Measurements from ENCODE around the gene CASP2. TPM values are rescaled to one million over a fixed set of nuclear protein-coding genes. Genes with fewer than 3 reads are reported as not detected.

CASP2 gene
- total and polyA plus RNA-seq, 2 of the 13 experiments (the other 11 are each of a cell fraction or from before 2014, with no cell fraction given) = 10.2 to 13.7 TPM

DNA sequence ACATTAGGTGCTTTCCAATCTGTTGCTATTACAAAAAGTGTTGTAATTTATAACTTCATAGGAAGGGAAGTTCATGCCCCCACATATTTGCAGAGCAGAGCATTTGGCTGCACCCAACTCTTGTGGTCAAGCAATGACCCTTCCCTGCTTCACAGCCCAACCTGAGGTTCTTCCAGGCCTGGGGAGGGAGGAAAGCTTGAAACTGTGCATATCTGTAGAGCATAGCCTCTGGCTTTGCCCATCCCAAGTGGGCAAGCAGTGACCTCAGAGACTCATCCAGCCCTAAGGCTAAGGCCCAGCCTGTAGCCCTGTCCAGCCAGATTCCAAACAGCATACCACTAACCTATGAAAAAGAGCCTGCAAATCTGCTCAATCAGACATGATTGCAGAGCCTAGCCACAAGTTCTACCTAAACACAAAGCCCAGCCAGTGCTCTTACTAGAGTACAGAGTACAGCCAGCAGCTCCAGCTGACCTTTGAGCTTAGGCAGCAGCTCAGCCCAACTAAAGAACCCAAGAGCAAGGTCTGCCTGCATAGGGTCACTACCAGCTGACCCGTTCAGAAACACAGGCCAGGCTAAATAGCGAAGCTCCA, 39.3 kb upstream of the CASP2 start (continued):
- TF ChIP-seq ZNF788 (CRISPR knock-in tag; IDR thresholded peaks at IDR 0.05; ENCODE audit: borderline replicate concordance) (no peak), SMYD3 (CRISPR knock-in tag; IDR thresholded peaks at IDR 0.05) (no peak), DMAP1 (CRISPR knock-in tag; IDR thresholded peaks at IDR 0.05) (no peak), ZNF510 (CRISPR knock-in tag; IDR thresholded peaks at IDR 0.05; ENCODE audit: low read depth) (no peak), ZNF616 (CRISPR knock-in tag; IDR thresholded peaks at IDR 0.05; ENCODE audit: low read depth) (no peak), BRD4 (CRISPR knock-in tag; IDR thresholded peaks at IDR 0.05) (no peak), ZNF30 (CRISPR knock-in tag; IDR thresholded peaks at IDR 0.05) (no peak), TOPORS (CRISPR knock-in tag; IDR thresholded peaks at IDR 0.05) (0 out of 2 replicates have a peak, but pooled peaks have one; percentile 51), MED1 (CRISPR knock-in tag; IDR thresholded peaks at IDR 0.05) (peak; percentile 43; the same call in 1 of the 2 replicates), NONO (IDR thresholded peaks at IDR 0.05) (no peak), NONO (CRISPR knock-in tag; conservative IDR thresholded peaks at IDR 0.05) (no peak), ZNF138 (CRISPR knock-in tag; IDR thresholded peaks at IDR 0.05; ENCODE audit: low read depth) (no peak), ZNF44 (CRISPR knock-in tag; IDR thresholded peaks at IDR 0.05) (no peak), SIX1 (CRISPR knock-in tag; IDR thresholded peaks at IDR 0.05; ENCODE audit: borderline replicate concordance) (no peak), ZNF124 (CRISPR knock-in tag; IDR thresholded peaks at IDR 0.05) (no peak), DPF2 (CRISPR knock-in tag; IDR thresholded peaks at IDR 0.05; ENCODE audit: borderline replicate concordance, low read depth) (no peak), ZNF382 (CRISPR knock-in tag; IDR thresholded peaks at IDR 0.05; ENCODE audit: borderline replicate concordance) (no peak), GLI4 (CRISPR knock-in tag; IDR thresholded peaks at IDR 0.05; ENCODE audit: borderline replicate concordance) (no peak), ZNF569 (CRISPR knock-in tag; IDR thresholded peaks at IDR 0.05; ENCODE audit: borderline replicate concordance) (no peak)
- TF ChIP-seq, protein P1, sequence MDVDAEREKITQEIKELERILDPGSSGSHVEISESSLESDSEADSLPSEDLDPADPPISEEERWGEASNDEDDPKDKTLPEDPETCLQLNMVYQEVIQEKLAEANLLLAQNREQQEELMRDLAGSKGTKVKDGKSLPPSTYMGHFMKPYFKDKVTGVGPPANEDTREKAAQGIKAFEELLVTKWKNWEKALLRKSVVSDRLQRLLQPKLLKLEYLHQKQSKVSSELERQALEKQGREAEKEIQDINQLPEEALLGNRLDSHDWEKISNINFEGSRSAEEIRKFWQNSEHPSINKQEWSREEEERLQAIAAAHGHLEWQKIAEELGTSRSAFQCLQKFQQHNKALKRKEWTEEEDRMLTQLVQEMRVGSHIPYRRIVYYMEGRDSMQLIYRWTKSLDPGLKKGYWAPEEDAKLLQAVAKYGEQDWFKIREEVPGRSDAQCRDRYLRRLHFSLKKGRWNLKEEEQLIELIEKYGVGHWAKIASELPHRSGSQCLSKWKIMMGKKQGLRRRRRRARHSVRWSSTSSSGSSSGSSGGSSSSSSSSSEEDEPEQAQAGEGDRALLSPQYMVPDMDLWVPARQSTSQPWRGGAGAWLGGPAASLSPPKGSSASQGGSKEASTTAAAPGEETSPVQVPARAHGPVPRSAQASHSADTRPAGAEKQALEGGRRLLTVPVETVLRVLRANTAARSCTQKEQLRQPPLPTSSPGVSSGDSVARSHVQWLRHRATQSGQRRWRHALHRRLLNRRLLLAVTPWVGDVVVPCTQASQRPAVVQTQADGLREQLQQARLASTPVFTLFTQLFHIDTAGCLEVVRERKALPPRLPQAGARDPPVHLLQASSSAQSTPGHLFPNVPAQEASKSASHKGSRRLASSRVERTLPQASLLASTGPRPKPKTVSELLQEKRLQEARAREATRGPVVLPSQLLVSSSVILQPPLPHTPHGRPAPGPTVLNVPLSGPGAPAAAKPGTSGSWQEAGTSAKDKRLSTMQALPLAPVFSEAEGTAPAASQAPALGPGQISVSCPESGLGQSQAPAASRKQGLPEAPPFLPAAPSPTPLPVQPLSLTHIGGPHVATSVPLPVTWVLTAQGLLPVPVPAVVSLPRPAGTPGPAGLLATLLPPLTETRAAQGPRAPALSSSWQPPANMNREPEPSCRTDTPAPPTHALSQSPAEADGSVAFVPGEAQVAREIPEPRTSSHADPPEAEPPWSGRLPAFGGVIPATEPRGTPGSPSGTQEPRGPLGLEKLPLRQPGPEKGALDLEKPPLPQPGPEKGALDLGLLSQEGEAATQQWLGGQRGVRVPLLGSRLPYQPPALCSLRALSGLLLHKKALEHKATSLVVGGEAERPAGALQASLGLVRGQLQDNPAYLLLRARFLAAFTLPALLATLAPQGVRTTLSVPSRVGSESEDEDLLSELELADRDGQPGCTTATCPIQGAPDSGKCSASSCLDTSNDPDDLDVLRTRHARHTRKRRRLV (CRISPR knock-in tag; IDR thresholded peaks at IDR 0.05) = no peak
- TF ChIP-seq, protein P2, sequence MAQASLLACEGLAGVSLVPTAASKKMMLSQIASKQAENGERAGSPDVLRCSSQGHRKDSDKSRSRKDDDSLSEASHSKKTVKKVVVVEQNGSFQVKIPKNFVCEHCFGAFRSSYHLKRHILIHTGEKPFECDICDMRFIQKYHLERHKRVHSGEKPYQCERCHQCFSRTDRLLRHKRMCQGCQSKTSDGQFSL (CRISPR knock-in tag; IDR thresholded peaks at IDR 0.05) = no peak
- TF ChIP-seq, protein P3, sequence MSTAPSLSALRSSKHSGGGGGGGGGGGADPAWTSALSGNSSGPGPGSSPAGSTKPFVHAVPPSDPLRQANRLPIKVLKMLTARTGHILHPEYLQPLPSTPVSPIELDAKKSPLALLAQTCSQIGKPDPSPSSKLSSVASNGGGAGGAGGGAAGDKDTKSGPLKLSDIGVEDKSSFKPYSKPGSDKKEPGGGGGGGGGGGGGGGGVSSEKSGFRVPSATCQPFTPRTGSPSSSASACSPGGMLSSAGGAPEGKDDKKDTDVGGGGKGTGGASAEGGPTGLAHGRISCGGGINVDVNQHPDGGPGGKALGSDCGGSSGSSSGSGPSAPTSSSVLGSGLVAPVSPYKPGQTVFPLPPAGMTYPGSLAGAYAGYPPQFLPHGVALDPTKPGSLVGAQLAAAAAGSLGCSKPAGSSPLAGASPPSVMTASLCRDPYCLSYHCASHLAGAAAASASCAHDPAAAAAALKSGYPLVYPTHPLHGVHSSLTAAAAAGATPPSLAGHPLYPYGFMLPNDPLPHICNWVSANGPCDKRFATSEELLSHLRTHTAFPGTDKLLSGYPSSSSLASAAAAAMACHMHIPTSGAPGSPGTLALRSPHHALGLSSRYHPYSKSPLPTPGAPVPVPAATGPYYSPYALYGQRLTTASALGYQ (CRISPR knock-in tag; IDR thresholded peaks at IDR 0.05) = no peak
- TF ChIP-seq, protein P4, sequence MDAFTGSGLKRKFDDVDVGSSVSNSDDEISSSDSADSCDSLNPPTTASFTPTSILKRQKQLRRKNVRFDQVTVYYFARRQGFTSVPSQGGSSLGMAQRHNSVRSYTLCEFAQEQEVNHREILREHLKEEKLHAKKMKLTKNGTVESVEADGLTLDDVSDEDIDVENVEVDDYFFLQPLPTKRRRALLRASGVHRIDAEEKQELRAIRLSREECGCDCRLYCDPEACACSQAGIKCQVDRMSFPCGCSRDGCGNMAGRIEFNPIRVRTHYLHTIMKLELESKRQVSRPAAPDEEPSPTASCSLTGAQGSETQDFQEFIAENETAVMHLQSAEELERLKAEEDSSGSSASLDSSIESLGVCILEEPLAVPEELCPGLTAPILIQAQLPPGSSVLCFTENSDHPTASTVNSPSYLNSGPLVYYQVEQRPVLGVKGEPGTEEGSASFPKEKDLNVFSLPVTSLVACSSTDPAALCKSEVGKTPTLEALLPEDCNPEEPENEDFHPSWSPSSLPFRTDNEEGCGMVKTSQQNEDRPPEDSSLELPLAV (CRISPR knock-in tag; conservative IDR thresholded peaks at IDR 0.05; ENCODE audit: low read depth) = no peak
